SKM-1 treated with dmso at 0.1 percent for 144 hours (cell line): ENCODE results near the gene RBM20.

Source experiments
- DNase-seq: peaks from one replicate; lab custom pipeline; 2025; ENCODE audit not compliant: unreplicated experiment; lab: John Stamatoyannopoulos, UW

The RBM20 gene

GRCh38 chr10:110864662-110865140 is 220.6 kb downstream of the RBM20 start:
- DNase-seq = no peak

DNA sequence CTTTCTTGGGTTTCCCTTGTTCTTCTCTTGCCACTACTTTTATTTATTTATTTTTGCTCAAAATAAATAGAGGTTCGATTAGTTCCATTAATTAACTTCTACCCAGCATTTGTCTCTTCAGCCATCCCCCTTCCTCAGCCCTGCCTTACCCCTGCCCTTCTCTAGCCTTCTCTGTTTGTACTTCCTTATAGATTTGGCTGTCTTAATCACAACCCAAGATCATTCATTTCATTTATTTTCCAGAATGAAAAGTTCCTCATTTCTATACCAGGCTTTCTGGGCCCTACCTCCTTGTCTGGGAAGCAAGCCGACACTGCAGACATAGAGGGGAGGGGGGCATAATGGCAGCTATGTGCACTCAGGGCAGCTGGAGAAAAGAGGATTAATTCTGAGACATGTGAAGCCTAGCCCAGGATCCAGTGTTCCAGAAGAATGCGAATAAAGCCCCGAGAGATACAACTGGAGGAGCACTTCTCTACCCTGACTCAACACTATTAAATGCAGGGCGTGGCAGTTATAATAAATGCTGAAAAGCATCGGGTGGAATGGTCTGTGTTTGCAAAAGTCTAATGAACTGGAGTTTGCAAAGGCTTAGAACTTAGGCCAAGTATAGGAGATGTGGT is 221.2 kb downstream of the RBM20 start:
- no peak for DNase-seq

DNA sequence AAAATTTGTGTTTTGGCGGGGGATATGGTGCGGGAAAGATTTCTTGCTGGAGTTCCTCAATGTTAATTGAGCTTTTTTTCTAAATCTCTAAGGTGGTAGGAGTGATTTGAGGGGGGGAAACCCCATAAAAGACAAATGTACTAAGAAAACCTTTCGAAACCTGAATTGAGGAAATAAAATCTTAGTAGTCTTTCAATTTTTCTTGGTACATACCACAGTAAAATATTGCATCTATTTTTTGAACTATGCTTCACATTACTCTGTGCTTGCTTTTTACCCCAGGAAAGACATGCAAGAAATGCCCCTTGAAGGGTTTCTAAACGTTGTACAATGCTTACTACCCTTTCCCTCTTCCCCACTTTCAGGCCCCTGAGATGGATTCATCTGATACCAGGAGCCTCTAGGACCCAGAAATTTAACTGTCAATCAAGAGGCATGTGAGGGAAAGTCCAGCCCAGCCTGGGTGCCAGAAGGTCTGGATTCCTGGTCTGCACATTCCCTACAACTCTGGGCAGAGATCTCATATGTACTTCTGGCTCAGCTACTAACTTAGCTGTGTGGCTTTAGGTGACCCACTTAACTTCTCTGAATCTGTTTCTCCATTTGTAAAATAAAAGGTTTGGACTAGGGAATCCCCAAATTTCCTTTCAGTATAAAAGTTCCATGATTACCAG is 221.8 kb downstream of the RBM20 start:
- no peak for DNase-seq

DNA sequence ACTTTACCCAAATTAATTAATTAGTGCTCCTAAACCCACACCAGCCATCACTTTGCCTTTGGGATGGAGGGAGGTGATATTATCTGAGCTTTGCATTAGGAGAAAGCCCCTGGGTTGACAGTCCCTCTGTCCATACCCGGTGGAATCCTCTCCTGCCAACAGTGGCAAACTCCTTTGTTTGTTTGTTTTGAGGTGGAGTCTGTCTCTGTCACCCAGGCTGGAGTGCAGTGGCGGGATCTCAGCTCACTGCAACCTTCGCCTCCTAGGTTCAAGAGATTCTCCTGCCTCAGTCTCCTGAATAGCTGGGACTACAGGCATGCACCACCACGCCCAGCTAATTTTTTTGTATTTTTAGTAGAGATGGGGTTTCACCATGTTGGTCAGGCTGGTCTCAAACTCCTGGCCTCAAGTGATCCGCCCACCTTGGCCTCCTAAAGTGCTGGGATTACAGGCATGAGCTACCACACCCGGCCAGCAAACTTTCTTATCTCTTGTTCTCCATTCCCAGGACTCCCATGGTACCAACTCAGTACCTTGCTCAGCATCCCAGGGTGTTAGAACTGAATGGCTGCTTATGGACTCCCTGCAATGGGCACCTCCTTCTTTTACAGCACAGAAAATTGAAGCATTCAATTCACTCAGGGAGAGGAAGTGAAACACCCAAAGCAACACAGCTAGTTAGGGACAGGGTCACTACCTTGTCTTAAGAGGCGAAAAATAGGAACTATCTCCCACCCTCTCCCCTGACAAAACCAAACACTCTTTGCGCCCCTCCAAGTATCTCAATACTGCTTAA is 223.1 kb downstream of the RBM20 start:
- peak; percentile 76 for DNase-seq

- DNase-seq = no peak
Observed at GRCh38 chr10:110867807-110868465, 223.8 kb downstream of the RBM20 start.

- DNase-seq = no peak
Observed at GRCh38 chr10:110868981-110869380, 224.8 kb downstream of the RBM20 start.

DNA sequence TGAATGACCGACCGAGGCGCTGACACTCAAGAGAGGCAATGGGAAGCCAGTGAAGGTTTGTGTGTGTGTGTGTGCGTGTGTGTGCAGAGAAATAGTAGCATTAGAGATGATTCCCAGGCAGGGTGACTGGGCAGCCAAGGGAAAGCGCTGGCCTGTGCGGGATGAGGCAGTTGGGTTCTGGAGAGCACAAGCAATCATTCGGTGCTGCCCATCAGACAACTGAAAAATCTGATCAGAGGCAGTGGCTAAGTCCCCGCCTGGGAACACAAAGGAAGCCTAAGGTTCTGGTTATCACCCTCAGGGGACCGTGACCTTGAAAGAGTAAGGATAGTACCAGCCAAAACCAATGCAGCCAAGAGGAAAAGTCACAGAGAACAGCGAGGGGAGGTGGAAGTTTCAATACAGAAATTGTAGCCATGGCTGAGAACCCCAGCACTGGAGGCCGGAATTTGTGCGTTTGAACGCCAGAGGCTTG is 226.7 kb downstream of the RBM20 start:
- DNase-seq = no peak

- DNase-seq = peak; percentile 94
Observed at GRCh38 chr10:110871298-110872084, 227.4 kb downstream of the RBM20 start, which contains the start of gene PDCD4. PDCD4 (plus strand) TSS chr10:110871928; CDS start chr10:110876028, 4,100 bp downstream.

DNA sequence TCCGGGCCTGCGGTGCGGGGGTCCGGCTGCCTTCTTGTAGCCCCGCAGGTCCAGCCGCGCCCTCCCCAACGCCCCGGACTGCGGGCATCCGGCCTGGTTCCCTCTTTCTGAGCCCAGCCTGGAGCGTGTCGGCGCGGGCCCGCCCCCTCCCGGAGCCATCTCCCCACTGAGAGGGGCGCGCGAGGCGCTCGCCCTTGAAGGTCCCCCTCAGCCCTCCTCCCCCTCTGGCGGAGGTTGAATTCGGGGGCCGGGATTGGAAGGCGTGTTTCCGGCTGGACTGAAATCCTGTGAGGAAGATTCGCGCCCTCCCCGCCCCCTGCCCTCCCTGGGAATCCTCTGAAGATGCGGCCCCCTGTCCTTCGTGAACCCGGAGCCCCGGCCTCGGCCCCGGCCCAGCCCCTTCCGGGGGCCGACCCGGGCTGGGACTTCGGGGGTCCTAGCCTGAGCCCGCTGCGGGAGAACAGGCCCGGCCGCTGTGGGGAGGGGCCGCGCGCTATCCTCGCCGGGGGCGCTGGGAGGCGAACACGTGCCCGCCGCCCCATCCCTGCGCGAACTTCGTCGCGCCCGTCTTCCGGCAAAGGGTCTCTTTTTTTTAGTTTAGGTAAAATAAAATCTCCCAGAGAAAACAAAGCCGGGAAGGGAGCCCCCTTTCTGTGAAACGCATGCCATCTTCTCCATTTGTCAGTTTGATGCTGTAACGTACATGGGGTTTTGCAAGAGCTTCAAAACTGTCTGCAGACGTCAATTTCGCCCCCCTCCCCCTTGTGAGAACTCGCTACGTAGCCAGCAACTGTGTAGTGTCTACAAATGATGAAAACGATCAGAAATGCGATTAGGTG is 228.2 kb downstream of the RBM20 start:
- DNase-seq = peak; percentile 53

- DNase-seq = no peak
Observed at GRCh38 chr10:110872984-110873923, 229.1 kb downstream of the RBM20 start.

DNA sequence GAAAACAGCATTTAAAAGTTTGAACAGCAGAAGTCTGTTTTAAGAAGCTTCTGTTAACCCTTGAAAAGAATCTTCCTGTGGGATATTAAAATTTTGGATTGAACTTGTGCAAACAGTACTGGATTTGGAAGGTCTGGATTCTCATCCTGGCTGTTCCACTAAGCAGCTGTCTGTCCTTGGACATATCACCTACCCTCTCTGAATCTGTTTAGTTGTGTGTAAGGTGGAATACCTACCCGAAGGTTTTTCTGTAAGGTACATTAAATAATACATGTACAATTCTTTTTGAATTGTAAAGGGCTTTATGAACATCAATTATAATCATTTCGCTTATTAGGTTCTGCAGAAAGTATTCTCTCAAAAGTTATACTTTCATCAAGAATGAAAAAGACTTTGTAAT is 229.8 kb downstream of the RBM20 start:
- DNase-seq = no peak

DNA sequence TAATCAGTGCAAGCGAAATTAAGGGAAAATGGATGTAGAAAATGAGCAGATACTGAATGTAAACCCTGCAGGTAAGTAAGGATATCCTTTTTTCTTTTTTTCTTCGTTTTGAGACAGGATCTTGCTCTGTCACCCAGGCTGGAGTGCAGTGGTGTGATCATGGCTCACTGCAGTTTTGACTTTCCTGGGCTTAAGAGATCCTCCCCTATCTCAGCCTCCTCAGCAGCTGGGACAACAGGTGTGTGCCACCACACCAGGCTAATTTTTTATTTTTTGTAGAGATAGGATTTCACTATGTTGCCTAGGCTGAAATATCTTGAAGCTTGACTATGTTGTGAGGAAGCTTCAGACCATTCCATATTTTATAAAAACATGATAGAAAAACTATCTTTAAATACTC is 231.9 kb downstream of the RBM20 start:
- DNase-seq = no peak

GRCh38 chr10:110876788-110877187 is 232.7 kb downstream of the RBM20 start:
- DNase-seq = no peak

GRCh38 chr10:110880012-110880411 is 235.9 kb downstream of the RBM20 start:
- DNase-seq = no peak

DNA sequence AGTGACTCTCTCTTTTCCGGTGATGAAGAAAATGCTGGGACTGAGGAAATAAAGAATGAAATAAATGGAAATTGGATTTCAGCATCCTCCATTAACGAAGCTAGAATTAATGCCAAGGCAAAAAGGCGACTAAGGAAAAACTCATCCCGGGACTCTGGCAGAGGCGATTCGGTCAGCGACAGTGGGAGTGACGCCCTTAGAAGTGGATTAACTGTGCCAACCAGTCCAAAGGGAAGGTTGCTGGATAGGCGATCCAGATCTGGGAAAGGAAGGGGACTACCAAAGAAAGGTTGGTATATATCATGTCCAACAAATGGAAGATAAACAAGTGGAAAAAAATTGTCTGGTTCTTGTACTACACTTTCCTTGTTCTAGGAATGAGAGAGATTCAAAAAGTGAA is 237.1 kb downstream of the RBM20 start:
- no peak for DNase-seq

DNA sequence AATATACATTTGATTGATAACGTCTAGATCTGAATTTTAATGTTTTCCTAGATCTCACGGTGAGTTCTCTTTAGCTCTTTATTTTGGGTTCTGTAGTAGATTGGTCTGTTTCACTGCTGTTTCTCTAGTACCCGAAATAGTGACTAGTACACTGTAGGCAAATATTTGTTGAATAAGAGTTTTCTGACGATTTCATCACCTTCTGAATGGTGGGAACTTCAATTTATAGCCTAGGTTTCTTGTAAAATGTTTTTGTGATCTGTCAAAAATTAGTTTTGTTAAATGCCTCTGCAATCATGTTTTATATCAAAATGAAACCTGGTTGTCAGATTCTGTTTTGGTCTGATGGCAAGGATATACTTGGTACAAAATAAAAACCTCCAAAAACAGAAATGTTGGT is 237.8 kb downstream of the RBM20 start:
- DNase-seq = no peak

- DNase-seq = no peak
Observed at GRCh38 chr10:110883924-110884323, 239.8 kb downstream of the RBM20 start.

- DNase-seq = no peak
Observed at GRCh38 chr10:110885932-110886674, 242.0 kb downstream of the RBM20 start.
